K562 (cell line): ENCODE results near the gene TEX50. TPM values are rescaled to one million over a fixed set of nuclear protein-coding genes. Genes with fewer than 3 reads are reported as not detected.
A peak's percentile ranks its signal among the peaks of the same experiment; 100 is the strongest.

ENCODE experiments used
- ARID2 ChIP-seq: fragments of 450-650 bp; IDR thresholded peaks from 2 replicates; pipeline ENCODE4 v1.6.1; 2017; ENCODE audit warnings: antibody characterized with exemption, mild to moderate bottlenecking
- ATF7 ChIP-seq: fragments of 450-650 bp; IDR thresholded peaks from 2 replicates; pipeline ENCODE4 v1.7.1; 2014; ENCODE audit warnings: mild to moderate bottlenecking, moderate library complexity
- COPS2 ChIP-seq: fragments of 450-650 bp; conservative IDR thresholded peaks from 2 replicates; pipeline ENCODE4 v1.6.1; 2016; ENCODE audit warnings: mild to moderate bottlenecking, moderate library complexity
- FOXA1 ChIP-seq: fragments of 450-650 bp; IDR thresholded peaks from 2 replicates; pipeline ENCODE4 v1.6.1; 2016; ENCODE audit warnings: mild to moderate bottlenecking, borderline replicate concordance
- FOXA3 ChIP-seq, 2 experiments: fragments of 450-650 bp in 1 of 2; sonication (generic) in 1 of 2; formaldehyde crosslinking; IDR thresholded peaks in 1 of 2; conservative IDR thresholded peaks in 1 of 2; 2 replicates each; pipeline versions ENCODE4 v1.4.0 to v1.8.0; 2020 to 2022; ENCODE audit warnings: mild to moderate bottlenecking in 2 of 2, missing genetic modification reagents in 1 of 2
- FOXK1 ChIP-seq: sonication (generic); formaldehyde crosslinking; IDR thresholded peaks from 2 replicates; pipeline ENCODE4 v1.8.0; 2022; ENCODE audit warnings: missing genetic modification reagents, mild to moderate bottlenecking, borderline replicate concordance
- GTF2F1 ChIP-seq: IDR thresholded peaks from 2 replicates; pipeline ENCODE4 v1.6.1; 2011; ENCODE audit warnings: low read depth, low read length, improper control_type of control experiment
- HLTF ChIP-seq: fragments of 450-650 bp; IDR thresholded peaks from 2 replicates; pipeline ENCODE4 v1.6.1; 2016
- HNRNPLL ChIP-seq: fragments of 200-400 bp; formaldehyde crosslinking; IDR thresholded peaks from 2 replicates; pipeline ENCODE4 v1.6.1; 2017; ENCODE audit warnings: low read length, low read depth, mild to moderate bottlenecking; ENCODE audit not compliant: poor library complexity, severe bottlenecking
- LCOR ChIP-seq: sonication (generic); formaldehyde crosslinking; IDR thresholded peaks from 2 replicates; pipeline ENCODE4 v1.8.0; 2022; ENCODE audit warnings: mild to moderate bottlenecking, missing genetic modification reagents
- MIER1 ChIP-seq: fragments of 450-650 bp; IDR thresholded peaks from 2 replicates; pipeline ENCODE4 v1.6.1; 2016; ENCODE audit warnings: antibody characterized with exemption, mild to moderate bottlenecking, low read depth
- MTA1 ChIP-seq: fragments of 450-650 bp; IDR thresholded peaks from 2 replicates; pipeline ENCODE4 v1.6.1; 2017; ENCODE audit warnings: borderline replicate concordance
- PCBP1 ChIP-seq: fragments of 200-400 bp; formaldehyde crosslinking; IDR thresholded peaks from 2 replicates; pipeline ENCODE4 v1.6.1; 2018; ENCODE audit warnings: mild to moderate bottlenecking, low read depth, low read length; ENCODE audit not compliant: poor library complexity, severe bottlenecking
- PHB2 ChIP-seq: fragments of 450-650 bp; IDR thresholded peaks from 2 replicates; pipeline ENCODE4 v1.6.1; 2017; ENCODE audit warnings: low read depth
- POLR2H ChIP-seq: IDR thresholded peaks from 2 replicates; pipeline ENCODE4 v1.6.1; 2016; ENCODE audit warnings: missing genetic modification characterization, low read depth, mild to moderate bottlenecking, control low read depth, missing compliant biosample characterization, moderate library complexity
- PURB ChIP-seq: sonication (generic); formaldehyde crosslinking; IDR thresholded peaks from 2 replicates; pipeline ENCODE4 v1.9.0; 2021; ENCODE audit warnings: low read depth, mild to moderate bottlenecking, missing genetic modification reagents
- RNF2 ChIP-seq: sonication (generic); IDR thresholded peaks from 2 replicates; pipeline ENCODE4 v1.6.1; 2016
- SIRT6 ChIP-seq: IDR thresholded peaks from one replicate; pipeline ENCODE4 v1.6.1; 2012; ENCODE audit warnings: low read depth, mild to moderate bottlenecking, control low read depth, inconsistent platforms, low read length, moderate library complexity
- TAF9B ChIP-seq: fragments of 450-650 bp; IDR thresholded peaks from 2 replicates; pipeline ENCODE4 v1.6.1; 2018; ENCODE audit warnings: mild to moderate bottlenecking; ENCODE audit not compliant: partially characterized antibody
- TEAD4 ChIP-seq, 2 experiments: sonication (generic) in 1 of 2; formaldehyde crosslinking in 1 of 2; IDR thresholded peaks; 2 replicates each; pipeline versions ENCODE4 v1.6.1 to v1.8.0; 2012 to 2022; ENCODE audit warnings: borderline replicate concordance in 1 of 2, inconsistent platforms in 1 of 2, low read length in 1 of 2, mild to moderate bottlenecking in 1 of 2, missing genetic modification reagents in 1 of 2
- ZBTB17 ChIP-seq: fragments of 450-650 bp; formaldehyde crosslinking; IDR thresholded peaks from 2 replicates; pipeline ENCODE4 v1.4.0; 2020; ENCODE audit warnings: mild to moderate bottlenecking
- ZNF444 ChIP-seq: fragments of 250-450 bp; sonication (Bioruptor Pico); IDR thresholded peaks from 2 replicates; pipeline ENCODE4 v1.4.0; 2020; ENCODE audit warnings: mild to moderate bottlenecking, moderate library complexity
- ZNF584 ChIP-seq: fragments of 200-800 bp; sonication (Bioruptor generic); IDR thresholded peaks from 2 replicates; pipeline ENCODE4 v1.6.1; 2016; ENCODE audit warnings: low read depth, mild to moderate bottlenecking, missing genetic modification characterization, missing compliant biosample characterization
- ZNF717 ChIP-seq: fragments of 250-450 bp; sonication (Bioruptor Pico); IDR thresholded peaks from 2 replicates; pipeline ENCODE4 v1.5.0; 2021
- polyA plus RNA-seq, 8 experiments: library from polyadenylated mRNA; depleted of rRNA in 4 of 8; stranded (reverse) in 5 of 8; unstranded in 3 of 8; fragments of >200 nt; fragmentation: Nextera tagmentation in 2 of 8; fragmentation: Illumina TruSeq in 1 of 8; extraction: Ambion mirVana in 2 of 8; extraction: Trizol in 1 of 8; gene quantifications; 2 replicates each; pipeline versions ENCODE4 v1.2.1 to v1.2.3, GENCODE V29; 2011 to 2014; ENCODE audit warnings: inconsistent platforms in 1 of 8, missing spikeins in 1 of 8
- total RNA-seq, 7 experiments: library from RNA; depleted of rRNA in 6 of 7; stranded (reverse); fragments of >200 nt in 6 of 7; fragmentation: Illumina TruSeq in 2 of 7; extraction: Trizol in 2 of 7; gene quantifications; 2 replicates each; pipeline versions ENCODE4 v1.2.1 to v1.2.3, GENCODE V29; 2011 to 2021; ENCODE audit warnings: low replicate concordance in 1 of 7
- TF ChIP-seq, protein P1 (sequence below): sonication (generic); formaldehyde crosslinking; IDR thresholded peaks from 2 replicates; pipeline ENCODE4 v1.8.0; 2022; ENCODE audit warnings: missing genetic modification reagents, mild to moderate bottlenecking, borderline replicate concordance
- TF ChIP-seq, protein P2 (sequence below): fragments of 450-650 bp; IDR thresholded peaks from 2 replicates; pipeline ENCODE4 v1.6.1; 2016; ENCODE audit warnings: missing biosample characterization, missing genetic modification characterization
- TF ChIP-seq, protein P3 (sequence below): fragments of 250-450 bp; sonication (Bioruptor Pico); IDR thresholded peaks from 2 replicates; pipeline ENCODE4 v1.4.0; 2020; ENCODE audit warnings: borderline replicate concordance

The TEX50 gene
- total and polyA plus RNA-seq, 9 of the 15 experiments (the other 6 are each of a cell fraction or from before 2014, with no cell fraction given): not detected

DNA sequence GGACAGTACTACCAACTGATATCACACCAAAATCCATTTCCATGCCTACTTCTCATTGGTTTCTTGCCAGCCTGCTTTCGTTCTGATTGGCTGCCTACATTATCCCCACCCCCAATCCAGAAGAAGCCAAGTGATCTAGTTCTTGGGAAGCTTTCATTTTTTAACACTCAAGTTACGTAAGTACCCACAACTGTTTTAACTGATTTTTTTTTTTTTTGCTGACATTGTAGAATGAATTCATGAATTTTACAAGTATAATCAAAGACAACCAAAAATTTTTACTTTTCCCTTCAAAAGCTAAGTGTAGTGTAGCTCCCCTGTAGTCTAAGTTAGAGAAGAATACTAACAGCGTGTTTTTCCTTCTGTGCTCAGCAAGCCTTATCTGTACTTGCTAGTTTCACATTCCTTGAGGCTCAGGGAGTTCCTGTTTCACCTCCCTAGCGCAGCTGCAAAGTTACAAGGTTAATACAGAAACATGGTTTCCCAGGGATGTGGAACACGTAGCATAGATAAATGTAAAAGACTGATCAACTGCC is 32.0 kb upstream of the TEX50 start, which contains the start of gene SLC9C2 (continued):
- no peak for TF ChIP-seq PURB (CRISPR knock-in tag)
- no peak for TF ChIP-seq HNRNPLL
- TF ChIP-seq TEAD4 (IDR thresholded peaks at IDR 0.05; ENCODE audit: low read length): peak; percentile 67; the same call in 1 of the 2 replicates
- no peak for TF ChIP-seq TEAD4 (CRISPR knock-in tag; IDR thresholded peaks at IDR 0.05; ENCODE audit: borderline replicate concordance)
- TF ChIP-seq FOXA3 (CRISPR knock-in tag; conservative IDR thresholded peaks at IDR 0.05 in 1 of 2, IDR thresholded peaks at IDR 0.05 in 1 of 2): no peak
- no peak for TF ChIP-seq FOXA1
- TF ChIP-seq POLR2H (tag): peak; percentile 61
- no peak for TF ChIP-seq HLTF
- TF ChIP-seq GTF2F1: no peak
- TF ChIP-seq ZBTB17 (CRISPR knock-in tag): no peak
- no peak for TF ChIP-seq ZNF444 (CRISPR knock-in tag)
- peak; percentile 88 for TF ChIP-seq ATF7
- TF ChIP-seq ZNF717: no peak
- TF ChIP-seq, protein P1, sequence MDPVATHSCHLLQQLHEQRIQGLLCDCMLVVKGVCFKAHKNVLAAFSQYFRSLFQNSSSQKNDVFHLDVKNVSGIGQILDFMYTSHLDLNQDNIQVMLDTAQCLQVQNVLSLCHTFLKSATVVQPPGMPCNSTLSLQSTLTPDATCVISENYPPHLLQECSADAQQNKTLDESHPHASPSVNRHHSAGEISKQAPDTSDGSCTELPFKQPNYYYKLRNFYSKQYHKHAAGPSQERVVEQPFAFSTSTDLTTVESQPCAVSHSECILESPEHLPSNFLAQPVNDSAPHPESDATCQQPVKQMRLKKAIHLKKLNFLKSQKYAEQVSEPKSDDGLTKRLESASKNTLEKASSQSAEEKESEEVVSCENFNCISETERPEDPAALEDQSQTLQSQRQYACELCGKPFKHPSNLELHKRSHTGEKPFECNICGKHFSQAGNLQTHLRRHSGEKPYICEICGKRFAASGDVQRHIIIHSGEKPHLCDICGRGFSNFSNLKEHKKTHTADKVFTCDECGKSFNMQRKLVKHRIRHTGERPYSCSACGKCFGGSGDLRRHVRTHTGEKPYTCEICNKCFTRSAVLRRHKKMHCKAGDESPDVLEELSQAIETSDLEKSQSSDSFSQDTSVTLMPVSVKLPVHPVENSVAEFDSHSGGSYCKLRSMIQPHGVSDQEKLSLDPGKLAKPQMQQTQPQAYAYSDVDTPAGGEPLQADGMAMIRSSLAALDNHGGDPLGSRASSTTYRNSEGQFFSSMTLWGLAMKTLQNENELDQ (CRISPR knock-in tag): no peak
- no peak for TF ChIP-seq MIER1
- no peak for TF ChIP-seq ARID2
- TF ChIP-seq, protein P2, sequence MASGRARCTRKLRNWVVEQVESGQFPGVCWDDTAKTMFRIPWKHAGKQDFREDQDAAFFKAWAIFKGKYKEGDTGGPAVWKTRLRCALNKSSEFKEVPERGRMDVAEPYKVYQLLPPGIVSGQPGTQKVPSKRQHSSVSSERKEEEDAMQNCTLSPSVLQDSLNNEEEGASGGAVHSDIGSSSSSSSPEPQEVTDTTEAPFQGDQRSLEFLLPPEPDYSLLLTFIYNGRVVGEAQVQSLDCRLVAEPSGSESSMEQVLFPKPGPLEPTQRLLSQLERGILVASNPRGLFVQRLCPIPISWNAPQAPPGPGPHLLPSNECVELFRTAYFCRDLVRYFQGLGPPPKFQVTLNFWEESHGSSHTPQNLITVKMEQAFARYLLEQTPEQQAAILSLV (tag): no peak
- no peak for TF ChIP-seq SIRT6
- no peak for TF ChIP-seq COPS2
- no peak for TF ChIP-seq TAF9B
- 0 out of 2 replicates have a peak, but pooled peaks have one; percentile 29 for TF ChIP-seq ZNF584 (CRISPR knock-in tag)
- TF ChIP-seq, protein P3, sequence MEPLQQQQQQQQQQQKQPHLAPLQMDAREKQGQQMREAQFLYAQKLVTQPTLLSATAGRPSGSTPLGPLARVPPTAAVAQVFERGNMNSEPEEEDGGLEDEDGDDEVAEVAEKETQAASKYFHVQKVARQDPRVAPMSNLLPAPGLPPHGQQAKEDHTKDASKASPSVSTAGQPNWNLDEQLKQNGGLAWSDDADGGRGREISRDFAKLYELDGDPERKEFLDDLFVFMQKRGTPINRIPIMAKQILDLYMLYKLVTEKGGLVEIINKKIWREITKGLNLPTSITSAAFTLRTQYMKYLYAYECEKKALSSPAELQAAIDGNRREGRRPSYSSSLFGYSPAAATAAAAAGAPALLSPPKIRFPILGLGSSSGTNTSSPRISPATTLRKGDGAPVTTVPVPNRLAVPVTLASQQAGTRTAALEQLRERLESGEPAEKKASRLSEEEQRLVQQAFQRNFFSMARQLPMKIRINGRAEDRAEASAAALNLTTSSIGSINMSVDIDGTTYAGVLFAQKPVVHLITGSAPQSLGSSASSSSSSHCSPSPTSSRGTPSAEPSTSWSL (CRISPR knock-in tag): no peak
- no peak for TF ChIP-seq MTA1
- no peak for TF ChIP-seq LCOR (CRISPR knock-in tag)
- peak; percentile 29; the same call in 1 of the 2 replicates for TF ChIP-seq RNF2
- no peak for TF ChIP-seq FOXK1 (CRISPR knock-in tag)
- no peak for TF ChIP-seq PCBP1
- no peak for TF ChIP-seq PHB2
